Stimulated activated CD8-positive, alpha-beta memory T cell treated with anti-CD3 and anti-CD28 coated beads, Interleukin-15, amount 100 ng/mL, for 48 hours (primary cell): ENCODE measurements around the gene PANX2.

Experiments used
- DNase-seq, 2 donors: peaks; one replicate each; pipeline ENCODE4 v3.0.0-alpha.2; 2020; ENCODE audit warnings: low read depth in 2 of 2

Gene PANX2

DNA sequence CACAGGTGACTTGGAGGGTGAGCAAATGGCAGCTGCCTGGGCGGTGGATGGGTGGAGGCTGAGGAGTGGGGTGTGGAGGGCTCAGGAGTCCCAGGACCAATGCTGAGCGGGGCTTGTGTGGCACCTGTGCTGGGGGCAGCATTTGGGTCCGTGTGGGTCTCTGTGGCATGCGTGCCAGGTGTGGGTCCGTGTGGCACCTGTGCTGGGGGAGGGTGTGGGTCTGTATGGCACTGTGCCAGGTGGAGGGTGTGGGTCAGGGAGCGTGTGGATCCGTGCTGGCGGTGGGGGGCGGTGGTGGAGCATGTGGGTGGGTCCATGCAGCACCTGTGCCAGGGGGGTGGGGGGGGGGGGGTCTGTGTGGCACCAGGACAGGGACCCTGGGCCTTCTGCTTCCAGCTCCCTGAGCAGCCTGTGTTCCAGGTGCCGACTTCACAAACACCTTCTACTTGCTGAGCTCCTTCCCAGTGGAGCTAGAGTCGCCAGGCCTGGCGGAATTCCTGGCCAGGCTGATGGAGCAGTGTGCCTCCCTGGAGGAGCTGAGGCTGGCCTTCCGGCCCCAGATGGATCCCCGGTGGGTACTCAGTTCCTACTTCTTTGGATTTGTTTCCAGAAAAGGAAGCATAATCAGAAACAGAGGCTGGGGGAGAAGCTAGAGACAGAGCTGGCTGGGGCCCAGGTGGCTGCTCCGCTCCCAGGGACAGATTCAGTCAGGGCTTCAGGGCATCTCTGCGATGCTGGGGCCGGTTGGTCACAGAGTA lies 44.9 kb downstream of the PANX2 start:
- no peak for DNase-seq

DNA sequence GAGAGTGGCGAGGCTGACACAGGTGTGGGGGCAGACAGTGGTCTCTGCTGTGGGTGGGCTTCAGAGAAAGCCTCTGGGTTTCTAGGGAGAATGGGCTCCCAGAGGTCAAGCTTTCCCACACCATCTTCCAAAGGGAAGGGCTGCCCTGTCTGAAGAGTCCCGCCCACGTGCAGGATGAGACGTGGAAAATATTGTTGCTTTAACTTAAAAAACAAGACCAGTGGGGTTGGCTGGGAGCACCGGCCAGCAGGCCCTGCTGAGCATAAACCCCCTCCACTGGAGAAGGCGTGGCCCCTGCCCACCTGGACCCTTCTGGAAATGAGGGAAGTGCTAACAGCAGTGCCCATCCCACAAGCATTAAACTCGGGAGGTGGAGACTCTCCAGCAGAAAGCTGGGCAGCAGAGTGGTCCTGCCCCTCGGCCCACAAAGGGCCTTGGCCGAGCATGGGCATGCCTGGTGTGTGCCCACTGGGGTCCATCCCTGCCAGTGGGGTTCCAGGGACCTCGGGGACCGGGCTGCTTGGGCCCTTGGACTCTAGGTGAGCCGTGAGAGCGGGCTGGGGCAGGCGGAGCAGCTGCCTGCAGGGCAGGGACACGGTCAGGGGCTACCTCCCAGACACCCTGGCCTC lies 45.6 kb downstream of the PANX2 start:
- DNase-seq, result no peak

DNA sequence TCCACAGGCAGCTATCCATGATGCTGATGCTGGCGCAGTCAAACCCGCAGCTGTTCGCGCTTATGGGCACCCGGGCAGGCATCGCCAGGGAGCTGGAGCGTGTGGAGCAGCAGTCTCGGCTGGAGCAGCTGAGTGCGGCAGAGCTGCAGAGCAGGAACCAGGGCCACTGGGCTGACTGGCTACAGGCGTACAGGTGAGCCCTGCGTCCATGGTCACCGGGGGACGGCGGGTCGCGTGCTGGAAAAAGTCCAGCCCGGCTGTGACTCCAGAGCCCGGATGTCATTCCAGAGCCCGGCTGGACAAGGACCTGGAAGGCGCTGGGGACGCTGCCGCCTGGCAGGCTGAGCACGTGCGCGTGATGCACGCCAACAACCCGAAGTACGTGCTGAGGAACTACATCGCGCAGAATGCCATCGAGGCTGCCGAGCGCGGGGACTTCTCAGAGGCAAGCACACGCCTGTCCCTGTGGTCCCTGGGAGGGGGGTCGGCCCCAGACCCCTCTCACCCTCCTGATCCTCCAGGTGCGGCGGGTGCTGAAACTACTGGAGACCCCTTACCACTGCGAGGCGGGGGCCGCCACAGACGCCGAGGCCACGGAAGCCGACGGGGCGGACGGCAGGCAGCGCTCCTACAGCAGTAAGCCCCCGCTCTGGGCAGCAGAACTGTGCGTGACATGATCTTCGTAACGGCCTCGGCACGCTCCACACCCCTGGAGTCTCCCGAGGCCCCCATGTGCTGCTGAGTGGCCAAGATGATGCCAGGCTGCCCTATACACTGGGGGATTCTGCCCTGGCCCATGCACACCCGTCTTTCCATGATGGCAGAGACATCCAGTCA lies 46.4 kb downstream of the PANX2 start:
- DNase-seq, result no peak

DNA sequence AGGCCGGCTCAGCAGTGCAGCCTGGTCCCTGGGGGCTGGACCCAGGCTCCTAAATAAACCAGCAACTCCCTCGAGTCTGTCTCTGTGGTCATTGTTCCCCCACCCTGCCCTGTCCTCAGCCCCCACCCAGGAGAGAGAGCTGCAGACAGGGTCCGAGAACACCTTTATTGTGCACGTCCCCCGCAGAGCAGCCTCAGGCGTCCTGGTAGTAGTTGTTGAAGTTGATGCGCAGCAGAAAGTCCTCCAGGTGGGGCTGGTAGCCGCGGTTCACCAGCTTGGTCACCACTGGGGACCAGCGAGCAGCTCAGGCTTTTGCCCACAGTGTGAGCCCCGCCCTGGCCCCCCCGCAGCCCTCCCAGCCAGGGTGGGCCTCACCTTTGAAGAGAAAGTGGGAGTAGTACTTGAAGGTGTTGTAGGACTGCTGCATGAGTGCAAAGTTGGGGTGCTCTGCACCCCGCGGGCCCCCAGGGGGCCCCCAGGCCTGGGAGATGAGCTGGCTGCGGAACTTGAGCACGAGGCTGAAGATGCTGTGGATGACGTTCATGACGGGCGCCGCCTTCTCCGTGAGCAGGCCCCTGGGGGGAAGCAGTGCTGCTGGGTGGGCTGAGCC lies 47.1 kb downstream of the PANX2 start:
- no peak for DNase-seq

DNA sequence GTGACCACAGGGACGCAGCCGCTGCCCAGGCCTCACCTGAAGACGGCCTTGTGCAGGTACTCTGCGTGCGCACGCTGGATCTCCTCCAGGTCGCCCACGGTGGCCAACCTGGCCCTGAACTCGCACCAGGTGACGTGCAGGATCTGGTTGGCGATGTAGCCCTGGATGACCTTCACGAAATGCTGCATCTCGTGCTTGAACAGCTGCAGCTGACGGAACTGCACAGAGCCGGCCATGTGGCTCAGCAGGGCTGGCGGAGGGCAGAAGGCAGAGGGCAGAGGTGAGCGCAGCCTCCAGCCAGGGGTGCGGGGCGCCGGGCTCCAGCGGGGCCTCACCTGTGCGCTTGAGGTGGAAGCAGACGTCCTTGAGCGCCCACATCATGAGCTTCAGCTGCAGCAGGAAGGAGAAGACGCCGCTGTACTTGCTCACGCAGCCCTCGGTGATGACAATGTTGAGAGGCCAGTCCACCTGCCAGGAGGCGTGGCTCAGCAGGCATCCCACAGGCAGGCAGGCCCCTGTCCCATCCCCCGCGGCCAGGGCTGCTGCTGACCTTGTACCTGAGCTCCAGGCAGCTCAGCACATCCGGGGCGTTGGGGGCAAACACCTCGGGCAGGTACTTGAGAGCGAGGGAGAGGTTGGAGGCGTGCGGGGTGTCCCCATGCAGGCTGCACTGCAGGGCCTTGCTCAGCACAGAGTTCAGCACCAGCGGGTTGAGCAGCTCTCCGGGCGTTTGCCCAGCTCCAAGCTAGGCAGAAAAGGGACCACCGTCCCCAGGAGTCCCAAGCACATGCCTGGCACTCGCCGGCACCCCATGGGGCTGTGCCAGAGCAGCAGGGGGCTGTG lies 47.8 kb downstream of the PANX2 start:
- DNase-seq, result no peak

DNA sequence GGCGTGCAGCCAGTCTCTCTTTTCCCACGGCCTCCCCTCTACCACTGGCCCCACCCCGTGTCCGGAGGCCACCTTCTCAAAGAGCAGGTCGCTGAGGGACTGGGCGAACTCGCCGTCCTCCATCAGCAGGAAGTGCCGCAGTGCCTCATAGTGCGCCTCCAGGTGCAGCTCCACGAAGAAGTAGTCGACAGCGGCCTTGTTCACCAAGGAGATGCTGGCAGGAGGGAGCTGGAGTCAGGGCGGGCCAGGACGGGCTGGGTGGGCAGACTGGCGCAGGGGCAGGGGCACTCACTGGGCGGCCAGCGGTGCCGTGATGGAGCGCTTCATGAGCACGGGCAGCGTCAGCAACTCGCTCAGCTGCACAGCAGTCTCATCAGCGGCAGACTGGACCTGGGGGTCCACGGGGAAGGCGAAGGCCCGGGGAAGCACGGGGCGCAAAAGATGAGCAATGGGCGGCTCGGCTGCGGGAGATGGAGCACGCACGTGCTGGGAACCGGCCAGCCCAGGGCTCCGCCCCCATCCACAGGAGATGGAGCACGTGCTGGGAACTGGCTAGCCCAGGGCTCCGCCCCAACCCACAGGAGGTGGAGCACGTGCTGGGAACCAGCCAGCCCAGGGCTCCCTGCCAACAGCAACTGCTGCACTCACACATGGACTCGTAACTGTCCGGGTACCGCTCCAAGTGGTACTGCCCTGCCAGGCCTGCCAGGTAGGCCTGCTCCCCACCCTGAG lies 48.6 kb downstream of the PANX2 start:
- no peak for DNase-seq

DNA sequence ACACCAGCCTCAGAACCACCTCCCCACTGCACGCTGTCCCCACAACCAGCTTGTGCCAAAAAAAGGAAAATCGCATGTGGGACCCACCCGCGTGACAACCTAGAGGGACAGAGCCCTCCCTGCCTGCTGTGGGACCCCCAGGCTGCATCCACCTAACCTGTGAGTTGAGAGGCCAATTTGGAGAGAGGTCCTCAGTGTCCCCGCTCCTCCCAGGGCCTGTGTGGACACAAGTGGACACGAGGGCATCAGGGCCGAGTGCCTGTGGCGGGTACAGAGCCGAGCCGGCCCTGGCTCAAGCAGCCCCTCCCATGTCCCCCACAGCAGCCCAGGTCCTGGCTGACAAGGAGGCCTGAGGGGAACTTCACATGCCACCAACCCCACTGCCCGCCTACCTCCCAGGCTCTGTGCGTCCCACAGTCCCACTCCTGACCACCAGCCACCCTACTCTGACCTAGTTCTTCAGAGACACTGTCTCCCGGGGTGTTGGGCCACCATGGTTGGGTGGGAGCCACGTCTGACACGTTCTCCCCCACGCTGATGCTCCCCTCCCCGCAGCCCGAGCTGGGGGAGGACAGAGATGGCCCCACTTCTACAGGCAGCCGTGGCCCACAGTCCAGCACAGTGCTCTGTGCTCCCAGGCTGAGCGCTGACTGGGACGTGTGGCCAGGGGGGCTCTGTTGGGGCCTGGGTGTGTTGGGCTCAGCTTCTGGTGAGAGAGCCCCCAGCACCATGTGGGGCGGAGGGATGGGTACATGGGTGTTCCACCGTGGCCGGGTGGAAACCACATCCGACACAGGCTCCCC lies 49.5 kb downstream of the PANX2 start:
- DNase-seq, result no peak

DNA sequence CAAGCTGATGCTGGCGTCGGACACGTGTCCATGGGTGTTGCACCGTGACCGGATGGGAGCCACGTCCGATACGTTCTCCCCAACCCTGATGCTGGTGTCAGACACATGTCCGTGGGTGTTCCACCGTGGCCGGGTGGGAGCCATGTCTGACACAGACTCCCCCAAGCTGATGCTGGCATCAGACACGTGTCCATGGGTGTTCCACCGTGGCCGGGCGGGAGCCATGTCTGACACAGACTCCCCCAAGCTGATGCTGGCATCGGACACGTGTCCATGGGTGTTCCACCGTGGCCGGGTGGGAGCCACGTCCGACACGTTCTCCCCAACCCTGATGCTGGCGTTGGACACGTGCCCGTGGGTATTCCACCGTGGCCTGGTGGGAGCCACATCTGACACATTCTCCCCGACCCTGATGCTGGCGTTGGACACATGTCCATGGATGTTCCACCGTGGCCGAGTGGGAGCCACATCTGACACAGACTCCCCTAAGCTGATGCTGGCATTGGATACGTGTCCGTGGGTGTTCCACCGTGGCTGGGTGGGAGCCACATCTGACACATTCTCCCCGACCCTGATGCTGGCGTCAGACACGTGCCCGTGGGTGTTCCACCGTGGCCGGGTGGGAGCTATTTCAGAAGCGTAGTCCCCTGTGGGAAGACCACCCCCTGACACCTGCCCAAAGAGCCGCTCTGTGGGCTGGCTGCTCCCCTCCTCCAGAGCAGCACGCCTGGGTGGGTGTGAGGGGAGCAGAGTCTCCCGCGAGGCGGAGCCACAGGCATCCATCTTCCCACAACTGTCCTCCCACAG lies 50.3 kb downstream of the PANX2 start:
- no peak for DNase-seq

DNA sequence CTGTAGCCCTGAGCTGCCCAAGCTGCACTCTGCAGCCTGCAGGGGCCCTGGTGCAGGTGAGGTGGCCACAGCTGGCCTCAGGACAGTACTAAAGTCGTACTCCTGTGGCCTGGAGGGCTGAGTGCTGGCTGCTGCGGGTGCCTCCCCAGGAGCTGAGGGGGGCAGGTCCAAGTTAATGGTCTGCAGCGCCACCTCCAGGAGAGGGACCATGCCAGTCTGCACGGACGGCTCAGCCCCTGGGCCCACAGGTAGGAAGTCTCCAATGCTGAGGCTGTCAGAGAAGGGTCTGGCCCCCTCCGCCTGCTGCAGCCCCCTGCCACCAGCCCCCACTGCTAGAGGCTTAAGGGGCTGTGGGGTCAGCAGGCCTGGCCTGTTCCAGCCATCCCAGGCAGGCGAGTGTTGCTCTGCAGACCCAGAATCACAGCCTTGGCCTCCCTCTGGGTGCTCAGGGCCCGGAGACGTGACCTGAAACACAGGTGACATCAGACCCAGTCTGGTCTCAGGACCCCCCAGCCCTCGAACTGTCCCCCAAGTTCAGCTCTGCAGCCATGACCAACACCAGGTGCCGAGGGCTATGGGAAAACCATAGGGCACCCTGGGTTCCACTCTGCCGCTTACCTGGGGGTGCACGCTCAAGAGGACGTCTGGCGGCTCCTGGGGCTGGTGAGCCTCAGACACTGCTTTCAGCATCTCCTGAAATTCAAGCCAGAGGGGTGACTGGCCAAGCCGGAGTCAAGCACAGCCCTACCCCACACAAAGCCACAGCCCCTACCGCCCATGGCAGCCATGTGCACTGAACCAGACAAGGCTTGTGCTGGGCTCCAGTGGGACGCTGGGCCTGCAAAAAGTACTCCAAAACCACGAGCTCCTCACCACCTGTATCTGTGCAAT lies 51.1 kb downstream of the PANX2 start:
- DNase-seq, result no peak

DNA sequence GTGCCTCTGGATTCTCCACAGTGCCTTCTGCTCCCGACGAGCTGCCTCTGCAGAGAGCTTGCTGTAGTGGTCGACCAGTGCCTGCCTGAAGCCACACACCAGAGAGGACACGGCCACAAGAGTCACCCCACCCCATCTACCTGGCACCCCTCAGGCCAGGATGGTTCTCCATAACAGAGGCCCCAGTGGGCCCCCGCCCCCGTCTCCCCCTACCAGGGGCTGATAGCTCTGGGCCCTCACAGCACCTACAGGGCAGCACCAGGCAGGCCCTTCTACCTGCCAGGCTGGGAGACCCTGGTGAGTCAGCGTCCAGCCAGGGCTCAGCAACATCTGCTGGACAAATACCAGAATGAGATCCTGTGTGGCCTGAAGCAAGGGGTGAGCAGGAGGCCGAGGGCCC lies 52.0 kb downstream of the PANX2 start:
- no peak for DNase-seq

DNA sequence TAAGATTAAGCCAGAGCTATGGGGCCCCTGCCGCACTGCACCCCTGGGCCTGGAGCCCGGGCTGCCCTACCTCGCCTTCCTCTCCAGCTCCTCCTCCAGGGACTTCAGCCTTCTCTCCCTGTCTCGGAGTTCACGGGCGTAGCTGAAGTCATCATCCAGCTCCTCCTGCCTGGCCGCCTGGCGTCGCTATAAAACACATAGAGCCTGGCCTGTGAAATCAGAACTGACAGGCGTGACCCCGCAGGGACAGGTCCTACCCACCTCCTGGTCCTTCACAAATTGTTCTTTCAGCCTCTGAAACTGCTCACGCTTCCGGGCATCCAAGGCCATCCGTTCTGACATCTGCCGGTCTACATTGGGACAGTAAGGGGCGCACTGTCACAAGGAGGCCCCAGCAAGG lies 53.5 kb downstream of the PANX2 start:
- no peak for DNase-seq

DNA sequence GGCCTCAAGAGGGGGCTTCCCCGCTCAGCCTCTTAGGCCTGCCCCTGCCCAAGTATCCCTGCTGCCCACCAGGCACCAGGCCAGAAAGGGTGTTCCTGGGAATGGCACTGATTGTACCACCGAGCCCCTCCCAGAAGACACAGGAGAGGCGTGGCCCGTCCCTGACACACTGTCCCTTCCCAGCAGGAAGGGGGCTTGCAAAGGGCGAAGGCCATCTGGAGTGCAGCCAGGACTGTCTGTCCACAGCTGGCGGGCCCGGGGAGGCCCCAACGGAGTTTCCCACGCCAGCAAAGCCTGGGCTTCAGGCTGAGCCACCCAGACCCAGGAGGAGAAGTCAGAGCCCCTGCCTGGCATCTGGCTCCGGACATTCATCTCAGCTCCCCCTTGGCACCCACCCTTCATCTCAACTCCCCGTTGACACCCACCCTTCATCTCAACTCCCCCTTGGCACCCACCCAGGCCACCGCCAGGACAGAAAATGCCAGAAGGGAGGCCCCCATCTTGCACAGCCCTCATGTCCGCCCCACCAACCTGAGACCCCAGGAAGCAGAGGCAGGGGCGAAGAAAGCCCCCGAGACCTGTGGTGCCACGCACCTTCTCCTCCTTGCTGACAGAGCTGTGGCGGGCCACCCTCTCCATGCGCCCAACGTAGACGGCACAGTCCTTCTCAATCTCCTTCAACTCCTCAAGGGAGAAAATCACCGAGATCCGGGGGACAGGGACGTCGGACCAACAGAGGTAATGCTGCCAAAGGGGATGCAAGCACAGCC lies 54.9 kb downstream of the PANX2 start:
- no peak for DNase-seq

DNA sequence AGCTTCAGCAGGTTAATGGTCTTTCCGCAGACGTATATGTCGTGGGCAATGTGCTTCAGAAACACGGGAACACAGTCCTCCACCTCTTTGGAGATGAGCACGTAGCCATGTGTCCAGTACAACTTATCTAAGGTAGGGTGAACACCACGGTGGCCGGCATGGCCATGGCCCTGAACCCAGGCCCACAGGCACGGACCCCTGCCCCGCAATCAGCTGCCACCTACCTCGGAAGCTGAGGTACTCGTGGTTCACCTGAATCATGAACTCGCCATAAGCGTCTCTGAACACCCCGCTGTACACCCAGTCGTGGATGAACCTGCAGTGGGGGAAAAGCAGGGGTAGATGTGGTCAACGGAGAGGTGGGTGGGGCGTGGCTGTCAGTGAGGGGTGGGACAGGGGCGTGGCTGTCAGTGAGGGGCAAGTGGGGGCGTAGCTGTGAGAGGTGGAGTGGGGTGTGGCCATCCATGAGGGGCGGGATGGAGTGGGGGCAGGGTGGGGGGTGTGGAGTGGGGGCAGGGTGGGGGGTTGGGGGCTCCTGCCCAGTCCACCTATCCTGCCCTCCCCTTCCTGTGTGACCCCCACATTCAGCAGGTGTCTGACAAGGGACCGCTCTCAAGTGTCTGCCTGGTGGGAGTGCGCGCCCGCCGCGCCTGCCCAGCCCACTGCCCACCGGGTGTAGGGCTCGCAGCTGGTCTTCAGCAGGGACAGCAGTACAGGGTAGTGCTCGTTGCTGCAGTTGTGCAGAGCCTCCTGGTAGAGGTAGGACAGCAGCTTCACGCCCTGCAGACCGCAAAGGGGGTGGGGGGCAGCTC lies 55.7 kb downstream of the PANX2 start:
- no peak for DNase-seq

DNA sequence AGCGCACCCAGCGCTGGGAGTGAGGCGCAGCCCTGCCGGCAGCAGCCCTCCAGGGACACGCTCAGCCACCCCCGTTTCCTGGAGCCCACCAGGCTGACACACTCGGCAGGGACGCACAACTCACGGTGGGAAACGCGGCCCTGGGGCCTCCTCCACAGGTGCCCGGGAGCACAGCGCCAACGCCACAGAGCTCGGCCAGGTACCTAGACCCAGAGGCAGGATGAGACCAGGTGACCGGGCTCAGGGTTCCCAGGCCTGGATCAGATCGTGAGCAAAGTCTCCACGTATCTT lies 56.3 kb downstream of the PANX2 start:
- DNase-seq, result no peak

DNA sequence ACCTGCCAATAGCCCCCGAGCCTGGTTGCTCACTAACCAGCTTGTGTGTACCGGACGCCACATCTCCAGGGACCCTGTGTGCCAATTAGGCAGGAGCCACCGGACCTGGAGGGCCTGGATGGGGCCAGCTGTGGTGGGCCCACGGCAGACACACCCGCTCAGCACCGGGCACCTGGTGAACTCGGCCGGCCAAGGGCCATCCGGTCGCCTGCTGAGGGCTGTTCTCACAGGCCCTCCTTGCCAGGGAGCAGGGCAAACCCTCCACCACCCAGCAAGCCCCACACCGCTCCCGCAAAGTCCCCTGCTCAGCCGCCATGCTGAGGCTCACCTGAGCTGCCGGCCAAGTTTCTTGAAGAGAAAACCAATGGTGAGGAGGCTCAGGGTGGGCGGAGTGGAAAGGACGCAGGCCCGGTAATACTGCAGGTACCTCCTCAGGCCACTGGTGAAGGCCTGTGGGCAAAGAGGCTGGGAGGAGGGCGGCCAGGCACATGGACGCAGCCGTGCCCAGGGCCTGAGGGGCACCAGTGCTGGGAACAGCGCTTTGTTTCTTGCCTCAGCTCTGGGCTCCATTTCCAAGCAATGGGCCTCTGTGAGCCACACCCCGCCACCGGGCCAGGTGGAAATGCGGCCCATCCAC lies 57.2 kb downstream of the PANX2 start:
- no peak for DNase-seq

DNA sequence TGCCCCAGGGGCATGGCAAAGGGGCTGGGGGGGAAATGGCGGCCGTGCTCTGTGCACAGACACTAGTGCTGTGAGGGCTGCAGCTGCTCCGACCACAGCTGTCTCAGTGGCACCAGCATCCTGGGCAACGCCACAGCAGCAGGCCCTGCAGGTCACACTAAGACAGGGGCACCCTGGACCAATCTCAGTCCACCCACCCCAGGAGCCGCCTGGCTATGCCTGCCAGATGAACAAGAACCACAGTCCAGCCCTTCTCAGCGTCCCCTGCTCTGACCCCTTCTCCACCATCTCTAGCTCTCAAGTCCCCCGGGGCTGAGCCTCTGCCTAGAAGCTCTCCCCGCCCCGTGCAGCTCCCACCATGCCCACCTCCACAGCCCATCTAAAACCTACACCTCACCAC lies 57.8 kb downstream of the PANX2 start:
- DNase-seq, result no peak
